ENCODE results near the gene CDC42BPA. TPM values are rescaled to one million over a fixed set of nuclear protein-coding genes. Genes with fewer than 3 reads are reported as not detected.
"Not testable (repeated sequence)": the region's sequence is repeated elsewhere in the genome, so short reads cannot be mapped to it uniquely, and the experiment has no call there.

CDC42BPA gene
- total RNA-seq, 1 experiment from 2014 or later: 11.8 TPM

DNA sequence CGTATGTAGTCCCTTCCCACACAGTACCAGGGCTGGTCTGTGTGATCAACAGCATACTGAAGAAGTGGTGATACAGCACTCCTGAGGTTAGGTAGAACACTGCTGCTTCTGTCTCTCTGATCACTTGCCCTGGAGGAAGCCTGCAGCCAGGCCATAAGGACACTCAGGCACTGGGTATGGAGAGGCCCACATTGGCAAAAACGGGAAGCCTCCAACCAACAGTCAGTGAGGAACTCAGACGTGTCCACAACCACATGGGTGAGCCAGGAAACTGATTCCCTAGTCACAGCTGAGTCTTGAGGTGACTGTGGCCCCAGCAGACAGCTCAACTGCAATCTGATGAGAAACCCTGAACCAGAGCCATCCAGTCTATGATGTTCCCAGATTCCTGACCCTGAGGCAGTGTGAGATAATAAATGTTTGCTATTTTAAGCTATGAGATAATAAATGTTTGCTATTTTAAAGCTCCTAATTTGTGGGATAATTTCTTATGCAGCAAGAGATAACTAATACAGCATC, 315.7 kb downstream of the CDC42BPA start:
- DNase-seq (ENCODE audit: low read depth): no peak
- in situ Hi-C loops (cut with HindIII; ENCODE audit: low pct_unique_long_range_greater_than_20kb, low sequenced_read_pairs): no loop called here

DNA sequence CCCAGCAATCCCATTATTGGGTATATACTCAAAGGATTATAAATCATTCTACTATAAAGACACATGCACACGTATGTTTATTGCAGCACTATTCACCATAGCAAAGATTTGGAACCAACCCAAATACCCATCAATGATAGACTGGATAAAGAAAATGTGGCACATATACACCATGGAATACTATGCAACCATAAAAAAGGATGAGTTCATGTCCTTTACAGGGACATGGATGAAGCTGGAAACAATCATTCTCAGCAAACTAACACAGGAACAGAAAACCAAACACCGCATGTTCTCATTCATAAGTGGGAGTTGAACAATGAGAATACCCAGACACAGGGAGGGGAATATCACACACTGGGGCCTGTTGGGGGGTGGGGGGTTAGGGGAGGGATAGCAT, 318.7 kb downstream of the CDC42BPA start:
- DNase-seq (ENCODE audit: low read depth); in situ Hi-C loops (cut with HindIII; ENCODE audit: low pct_unique_long_range_greater_than_20kb, low sequenced_read_pairs): not testable (repeated sequence)

GRCh38 chr1:226995365-226996332, 322.6 kb downstream of the CDC42BPA start:
- in situ Hi-C loops (cut with HindIII; ENCODE audit: low pct_unique_long_range_greater_than_20kb, low sequenced_read_pairs): no loop called here
- DNase-seq (ENCODE audit: low read depth): no peak

- DNase-seq (ENCODE audit: low read depth): no peak
- in situ Hi-C loops (cut with HindIII; ENCODE audit: low pct_unique_long_range_greater_than_20kb, low sequenced_read_pairs): no loop called here
Measured at GRCh38 chr1:226994586-226995364, 323.5 kb downstream of the CDC42BPA start.

DNA sequence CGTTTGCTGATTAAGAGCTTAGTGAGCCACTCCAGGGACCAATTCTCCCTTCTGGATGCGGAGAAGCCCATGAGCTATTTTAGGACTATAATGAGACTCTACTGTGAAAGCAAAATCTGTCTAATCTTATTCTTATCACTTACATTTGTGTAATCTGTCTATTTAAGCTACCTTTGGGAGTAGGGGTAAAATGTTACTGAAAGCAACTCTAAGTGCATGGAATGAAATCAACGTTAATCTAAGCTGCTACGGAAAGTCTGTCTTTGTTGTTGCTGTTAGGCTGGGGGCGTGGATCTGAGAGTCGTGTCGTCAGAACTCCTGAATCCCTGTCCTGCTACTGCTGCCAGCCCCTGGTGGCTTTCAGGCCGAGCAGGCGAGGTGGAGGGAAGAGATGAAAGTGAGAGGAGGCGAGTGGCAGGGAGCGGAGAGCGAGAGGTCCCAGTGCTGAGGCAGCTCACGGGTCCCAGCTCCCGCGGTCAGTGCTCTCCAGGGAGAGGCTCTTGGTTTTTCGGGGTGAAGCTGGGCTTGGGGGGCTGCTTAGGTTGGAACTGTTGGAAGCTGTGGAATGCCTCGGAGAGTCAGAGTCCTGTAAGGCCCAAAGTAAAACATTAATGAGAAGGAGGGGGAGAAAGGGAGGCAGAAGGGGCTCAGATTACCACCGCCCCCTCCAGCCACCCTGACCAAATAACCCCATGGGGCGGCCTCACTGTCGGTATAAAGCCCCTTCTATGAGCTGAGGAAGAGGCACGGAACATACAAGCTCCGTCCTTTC, 324.3 kb downstream of the CDC42BPA start:
- in situ Hi-C loops (cut with HindIII; ENCODE audit: low pct_unique_long_range_greater_than_20kb, low sequenced_read_pairs): no loop called here
- DNase-seq (ENCODE audit: low read depth): no peak

DNA sequence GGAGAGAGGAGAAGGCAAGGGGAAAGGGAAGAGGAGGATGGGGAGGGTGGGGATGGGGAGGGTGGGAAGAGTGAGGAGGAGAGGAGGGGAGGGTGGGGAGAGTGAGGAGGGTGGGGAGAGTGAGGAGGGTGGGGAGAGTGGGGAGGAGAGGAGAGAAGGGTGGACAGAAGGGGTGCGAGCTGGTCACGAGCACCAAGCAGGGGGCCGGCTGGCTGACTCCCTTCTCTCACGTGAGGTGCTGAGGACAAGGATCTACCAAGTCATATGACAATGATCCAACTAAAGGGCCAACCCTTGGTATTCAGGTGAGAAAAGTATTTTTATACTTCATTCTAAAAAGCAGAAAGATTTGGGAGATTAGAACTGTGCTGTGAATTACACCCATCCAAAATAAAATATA, 326.4 kb downstream of the CDC42BPA start:
- no peak for DNase-seq (ENCODE audit: low read depth)
- in situ Hi-C loops (cut with HindIII; ENCODE audit: low pct_unique_long_range_greater_than_20kb, low sequenced_read_pairs): no loop called here

DNA sequence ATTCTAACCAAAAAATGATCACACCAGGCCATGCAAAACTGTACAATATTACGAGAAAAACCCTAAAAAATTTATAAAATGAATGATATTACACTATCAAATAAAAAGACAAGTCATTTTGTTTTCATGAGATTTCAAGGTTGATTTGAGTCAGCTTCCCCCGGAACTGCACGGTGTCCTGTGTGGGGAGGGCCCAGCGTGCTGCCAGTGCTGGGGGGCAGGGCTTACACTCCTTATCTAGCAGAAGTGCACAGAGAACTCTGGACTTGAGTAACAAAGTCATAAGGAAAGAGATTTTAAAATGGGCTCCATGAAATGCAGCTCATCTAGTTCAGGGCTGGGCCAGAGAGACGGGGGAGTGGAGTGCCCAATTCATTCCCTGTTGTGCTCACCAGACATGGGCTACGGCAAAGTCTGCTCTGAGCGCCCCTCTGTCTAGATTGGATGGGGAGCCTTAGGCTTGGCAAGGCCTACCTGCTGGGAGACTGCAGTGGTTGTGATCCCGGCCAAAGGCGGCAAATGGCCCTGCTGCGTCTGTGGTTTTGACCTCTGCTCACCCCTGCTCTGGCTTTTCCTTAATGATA, 328.1 kb downstream of the CDC42BPA start:
- no peak for DNase-seq (ENCODE audit: low read depth)
- in situ Hi-C loops (cut with HindIII; ENCODE audit: low pct_unique_long_range_greater_than_20kb, low sequenced_read_pairs): no loop called here

- no peak for DNase-seq (ENCODE audit: low read depth)
- in situ Hi-C loops (cut with HindIII; ENCODE audit: low pct_unique_long_range_greater_than_20kb, low sequenced_read_pairs): no loop called here
Measured at GRCh38 chr1:226989085-226989920, 329.0 kb downstream of the CDC42BPA start.

- no peak for DNase-seq (ENCODE audit: low read depth)
- in situ Hi-C loops (cut with HindIII; ENCODE audit: low pct_unique_long_range_greater_than_20kb, low sequenced_read_pairs): no loop called here
Measured at GRCh38 chr1:226988334-226988666, 330.0 kb downstream of the CDC42BPA start.

- in situ Hi-C loops (cut with HindIII; ENCODE audit: low pct_unique_long_range_greater_than_20kb, low sequenced_read_pairs): no loop called here
- no peak for DNase-seq (ENCODE audit: low read depth)
Measured at GRCh38 chr1:226987623-226988333, 330.5 kb downstream of the CDC42BPA start.

DNA sequence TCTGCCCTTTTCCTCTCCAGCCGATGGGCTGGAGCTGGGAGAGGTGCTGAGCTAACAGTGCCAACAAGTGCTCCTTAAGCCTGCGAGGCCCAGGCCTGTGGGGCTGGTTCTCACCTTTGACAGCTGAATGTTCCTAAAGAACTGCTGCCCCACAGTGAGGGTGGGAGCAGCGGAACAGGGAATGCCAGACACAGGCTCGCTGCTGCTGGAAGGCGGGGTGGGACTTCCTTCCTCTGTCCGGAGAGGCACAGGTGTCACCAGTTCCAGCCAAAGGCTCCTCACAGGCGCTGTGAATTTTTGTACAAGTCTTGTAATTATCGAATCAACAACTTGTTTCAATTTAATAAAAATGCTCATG, 331.1 kb downstream of the CDC42BPA start:
- DNase-seq (ENCODE audit: low read depth): no peak
- in situ Hi-C loops (cut with HindIII; ENCODE audit: low pct_unique_long_range_greater_than_20kb, low sequenced_read_pairs): no loop called here

- no peak for DNase-seq (ENCODE audit: low read depth)
- in situ Hi-C loops (cut with HindIII; ENCODE audit: low pct_unique_long_range_greater_than_20kb, low sequenced_read_pairs): no loop called here
Measured at GRCh38 chr1:226986496-226987178, 331.7 kb downstream of the CDC42BPA start.

GRCh38 chr1:226985839-226986463, 332.3 kb downstream of the CDC42BPA start:
- in situ Hi-C loops (cut with HindIII; ENCODE audit: low pct_unique_long_range_greater_than_20kb, low sequenced_read_pairs): no loop called here
- no peak for DNase-seq (ENCODE audit: low read depth)

DNA sequence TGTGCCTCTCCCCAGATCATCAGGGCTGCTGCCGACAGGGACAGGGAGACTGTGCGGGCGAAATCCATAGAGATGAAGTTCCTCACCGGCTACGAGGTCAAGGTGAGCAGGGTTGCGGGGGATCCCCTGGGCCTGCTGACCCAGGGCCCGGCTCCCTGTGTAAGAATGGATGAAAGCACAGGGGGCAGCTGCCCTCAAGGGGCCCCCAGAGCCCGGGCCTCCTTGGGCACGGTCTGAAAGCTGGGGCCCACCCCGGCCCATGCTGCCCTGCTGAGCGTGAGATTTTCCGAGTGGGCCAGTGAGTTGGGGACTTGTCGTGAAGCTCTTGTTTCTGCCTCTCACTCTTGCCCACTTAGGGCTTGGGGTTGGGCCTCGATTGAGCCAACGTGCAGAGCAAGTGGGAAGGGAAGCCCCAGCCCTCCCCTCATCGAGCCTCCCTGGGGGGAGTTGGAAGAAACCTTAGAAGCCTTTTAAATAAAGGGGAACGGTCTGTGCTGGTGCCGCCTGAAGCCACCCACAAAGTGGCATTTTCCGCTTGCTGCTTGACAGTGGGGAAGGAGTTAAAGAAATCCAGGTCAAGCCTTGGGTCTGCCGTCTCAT, 333.0 kb downstream of the CDC42BPA start:
- DNase-seq (ENCODE audit: low read depth): no peak
- in situ Hi-C loops (cut with HindIII; ENCODE audit: low pct_unique_long_range_greater_than_20kb, low sequenced_read_pairs): no loop called here

- in situ Hi-C loops (cut with HindIII; ENCODE audit: low pct_unique_long_range_greater_than_20kb, low sequenced_read_pairs): no loop called here
- no peak for DNase-seq (ENCODE audit: low read depth)
Measured at GRCh38 chr1:226984521-226985238, 333.6 kb downstream of the CDC42BPA start.
